IPS-18a (cell line): ENCODE data around the gene SEPSECS.

Source experiments
- H3K27ac ChIP-seq: one replicate; pipeline ENCODE4 v1.5.1; 2013; ENCODE audit warnings: low read length
- H3K27me3 ChIP-seq: one replicate; pipeline ENCODE4 v1.6.1; 2013; ENCODE audit warnings: mild to moderate bottlenecking, low read length; ENCODE audit not compliant: control insufficient read depth, insufficient read depth
- H3K36me3 ChIP-seq: one replicate; pipeline ENCODE4 v1.6.1; 2013; ENCODE audit warnings: low read depth, low read length; ENCODE audit not compliant: control insufficient read depth
- H3K4me1 ChIP-seq: one replicate; pipeline ENCODE4 v1.6.1; 2013; ENCODE audit warnings: low read depth, low read length; ENCODE audit not compliant: control insufficient read depth
- H3K4me3 ChIP-seq: one replicate; pipeline ENCODE4 v1.5.1; 2013; ENCODE audit warnings: low read length
- H3K9ac ChIP-seq: one replicate; pipeline ENCODE4 v1.6.1; 2013; ENCODE audit warnings: mild to moderate bottlenecking, low read length, moderate library complexity
- H3K9me3 ChIP-seq: one replicate; pipeline ENCODE4 v1.6.1; 2013; ENCODE audit warnings: low read depth, low read length; ENCODE audit not compliant: control insufficient read depth

SEPSECS gene

GRCh38 chr4:25107827-25108516, 52.3 kb downstream of the SEPSECS start:
- Histone ChIP-seq H3K4me1 (no peaks in the 10 kb centered on the region), H3K9ac (no peak overlapping the region), H3K4me3 (no peak overlapping the region), H3K9me3 (no peaks in the 10 kb centered on the region), H3K27ac (no peak overlapping the region), H3K36me3 (no peaks in the 10 kb centered on the region), H3K27me3 (no peaks in the 10 kb centered on the region)

GRCh38 chr4:25106363-25107151, 53.7 kb downstream of the SEPSECS start:
- H3K4me3 ChIP-seq, result no peak overlapping the region
- no peaks in the 10 kb centered on the region for H3K9me3 ChIP-seq
- H3K4me1 ChIP-seq, result no peaks in the 10 kb centered on the region
- no peak overlapping the region for H3K27ac ChIP-seq
- no peaks in the 10 kb centered on the region for H3K27me3 ChIP-seq
- no peaks in the 10 kb centered on the region for H3K36me3 ChIP-seq
- no peak overlapping the region for H3K9ac ChIP-seq

- H3K27ac ChIP-seq, result no peak overlapping the region
- no peak overlapping the region for H3K9ac ChIP-seq
- H3K9me3 ChIP-seq, result no peaks in the 10 kb centered on the region
- H3K36me3 ChIP-seq, result no peaks in the 10 kb centered on the region
- H3K4me3 ChIP-seq, result no peak overlapping the region
- no peaks in the 10 kb centered on the region for H3K4me1 ChIP-seq
- H3K27me3 ChIP-seq, result no peaks in the 10 kb centered on the region
Measured at GRCh38 chr4:25104591-25104990, 55.7 kb downstream of the SEPSECS start.

- H3K9me3 ChIP-seq, result no peaks in the 10 kb centered on the region
- no peaks in the 10 kb centered on the region for H3K27me3 ChIP-seq
- H3K36me3 ChIP-seq, result no peaks in the 10 kb centered on the region
- H3K27ac ChIP-seq, result no peak overlapping the region
- H3K4me3 ChIP-seq, result no peak overlapping the region
- no peaks in the 10 kb centered on the region for H3K4me1 ChIP-seq
- no peak overlapping the region for H3K9ac ChIP-seq
Measured at GRCh38 chr4:25103418-25103817, 56.8 kb downstream of the SEPSECS start.

- Histone ChIP-seq H3K4me1 (no peaks in the 10 kb centered on the region), H3K27ac (no peak overlapping the region), H3K9me3 (no peaks in the 10 kb centered on the region), H3K4me3 (no peak overlapping the region), H3K9ac (no peak overlapping the region), H3K27me3 (no peaks in the 10 kb centered on the region), H3K36me3 (no peaks in the 10 kb centered on the region)
Measured at GRCh38 chr4:25101836-25102235, 58.4 kb downstream of the SEPSECS start.

- no peaks in the 10 kb centered on the region for H3K36me3 ChIP-seq
- no peak overlapping the region for H3K9ac ChIP-seq
- no peaks in the 10 kb centered on the region for H3K9me3 ChIP-seq
- H3K27me3 ChIP-seq, result no peaks in the 10 kb centered on the region
- H3K27ac ChIP-seq, result no peak overlapping the region
- no peak overlapping the region for H3K4me3 ChIP-seq
- no peaks in the 10 kb centered on the region for H3K4me1 ChIP-seq
Measured at GRCh38 chr4:25100710-25101109, 59.5 kb downstream of the SEPSECS start.

GRCh38 chr4:25100021-25100555, 60.2 kb downstream of the SEPSECS start:
- H3K9ac ChIP-seq, result no peak overlapping the region
- H3K36me3 ChIP-seq, result no peaks in the 10 kb centered on the region
- no peaks in the 10 kb centered on the region for H3K4me1 ChIP-seq
- H3K27me3 ChIP-seq, result no peaks in the 10 kb centered on the region
- H3K27ac ChIP-seq, result no peak overlapping the region
- H3K9me3 ChIP-seq, result no peaks in the 10 kb centered on the region
- no peak overlapping the region for H3K4me3 ChIP-seq

- H3K9me3 ChIP-seq, result no peaks in the 10 kb centered on the region
Measured at GRCh38 chr4:25098964-25099891, 61.0 kb downstream of the SEPSECS start.

GRCh38 chr4:25096981-25097443, 63.2 kb downstream of the SEPSECS start:
- Histone ChIP-seq H3K27me3 (no peaks in the 10 kb centered on the region), H3K27ac (no peak overlapping the region), H3K9ac (no peak overlapping the region), H3K4me1 (no peaks in the 10 kb centered on the region), H3K9me3 (peaks cover 6% of the 10 kb centered on the region), H3K36me3 (no peaks in the 10 kb centered on the region), H3K4me3 (no peak overlapping the region)

More at GRCh38 chr4:25098964-25099891, 61.0 kb downstream of the SEPSECS start:
- Histone ChIP-seq H3K36me3 (no peaks in the 10 kb centered on the region), H3K4me1 (no peaks in the 10 kb centered on the region), H3K9ac (no peak overlapping the region), H3K27me3 (no peaks in the 10 kb centered on the region), H3K27ac (no peak overlapping the region), H3K4me3 (no peak overlapping the region)

- Histone ChIP-seq H3K4me1 (no peaks in the 10 kb centered on the region), H3K27me3 (no peaks in the 10 kb centered on the region), H3K9ac (no peak overlapping the region), H3K9me3 (peaks cover 6% of the 10 kb centered on the region), H3K4me3 (no peak overlapping the region), H3K36me3 (no peaks in the 10 kb centered on the region), H3K27ac (no peak overlapping the region)
Measured at GRCh38 chr4:25096251-25096980, 63.8 kb downstream of the SEPSECS start.
